GM19455 (cell line): Measurements from ENCODE around the gene CHI3L1.

Source experiments
- ATAC-seq: cut with Tn5 transposase; IDR thresholded peaks from one replicate; pipeline ENCODE4 v1.9.1; 2021; ENCODE audit not compliant: unreplicated experiment

CHI3L1 gene

DNA sequence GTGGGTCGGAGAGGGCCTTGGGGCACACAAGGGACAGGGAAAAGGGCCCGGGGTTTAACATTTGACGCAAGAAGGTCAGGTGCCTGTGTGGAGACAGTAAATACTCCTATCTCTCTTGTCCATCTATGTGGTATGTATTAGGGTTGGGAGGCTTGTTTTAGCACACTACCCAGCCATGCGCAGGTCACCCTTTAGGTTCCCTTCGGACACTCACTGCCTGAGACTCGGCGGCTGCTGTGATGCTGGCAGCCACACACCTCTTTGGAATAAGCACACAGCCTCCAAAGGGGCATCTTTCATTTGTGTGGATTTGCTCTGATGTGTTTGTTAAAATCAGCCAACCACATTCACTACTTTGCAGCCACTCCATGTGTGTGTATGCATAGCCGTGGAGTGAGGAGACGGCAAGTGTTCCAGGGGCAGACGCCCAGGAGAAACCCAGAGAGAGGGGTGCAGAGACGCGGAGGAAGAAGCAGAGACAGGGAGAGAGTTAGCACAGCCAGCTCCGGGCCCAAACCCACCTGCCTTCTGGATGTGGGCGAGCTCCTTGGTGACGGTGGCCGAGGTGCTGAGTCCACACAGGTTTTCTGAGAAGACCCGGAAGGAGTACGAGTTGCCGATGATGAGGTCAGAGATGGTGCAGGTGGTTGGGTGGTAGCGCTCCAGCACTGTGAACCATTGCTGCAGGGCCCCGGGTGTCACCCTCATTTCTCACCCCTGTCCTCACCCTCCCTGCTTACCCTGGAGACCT lies 16.6 kb downstream of the CHI3L1 start:
- ATAC-seq, result no peak

DNA sequence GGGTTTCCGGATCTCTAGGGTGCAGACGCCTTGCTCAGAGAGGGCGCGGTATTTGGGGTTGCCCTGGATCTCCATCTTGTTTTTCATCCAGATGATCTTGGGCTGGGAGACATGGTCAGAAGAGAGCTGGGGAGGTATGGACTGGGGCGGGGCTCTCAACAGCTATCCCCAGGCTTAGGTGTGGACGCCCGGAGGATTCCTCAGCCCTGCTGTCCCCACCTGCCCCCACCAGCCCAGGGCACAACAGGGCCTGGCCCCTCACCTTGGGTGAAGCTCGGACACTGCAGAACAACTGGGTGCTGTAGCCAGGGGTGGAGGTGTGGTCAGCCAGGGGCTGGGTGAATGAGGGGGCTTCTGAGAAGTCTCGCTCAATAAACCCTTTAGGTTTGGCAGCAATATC lies 17.5 kb downstream of the CHI3L1 start:
- ATAC-seq, result no peak

DNA sequence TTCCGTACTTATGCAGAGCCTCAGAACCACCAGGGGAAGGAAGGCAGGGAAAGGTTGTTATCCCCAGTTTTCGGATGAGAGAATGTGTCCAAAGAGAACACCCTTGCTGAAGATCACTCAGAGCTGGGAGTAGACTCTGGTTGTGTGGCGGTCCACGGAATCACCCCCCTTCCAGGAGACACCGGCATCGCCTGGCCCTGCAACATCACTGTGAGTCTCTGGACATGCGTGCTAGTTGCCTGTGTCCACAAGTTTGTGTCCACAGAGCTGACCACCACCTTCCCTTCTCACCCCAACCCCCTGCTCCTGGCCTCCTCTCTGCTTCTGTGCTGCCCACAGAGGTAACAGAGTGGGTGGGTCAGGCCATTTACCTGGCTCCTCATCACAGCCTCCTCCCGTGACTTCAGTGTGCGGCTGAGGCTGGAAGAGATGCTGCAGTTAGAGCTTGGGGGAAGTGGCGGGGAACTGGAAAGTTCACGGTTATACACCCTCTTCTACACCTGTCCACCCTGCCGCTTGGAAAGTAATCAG lies 18.2 kb downstream of the CHI3L1 start:
- no peak for ATAC-seq

DNA sequence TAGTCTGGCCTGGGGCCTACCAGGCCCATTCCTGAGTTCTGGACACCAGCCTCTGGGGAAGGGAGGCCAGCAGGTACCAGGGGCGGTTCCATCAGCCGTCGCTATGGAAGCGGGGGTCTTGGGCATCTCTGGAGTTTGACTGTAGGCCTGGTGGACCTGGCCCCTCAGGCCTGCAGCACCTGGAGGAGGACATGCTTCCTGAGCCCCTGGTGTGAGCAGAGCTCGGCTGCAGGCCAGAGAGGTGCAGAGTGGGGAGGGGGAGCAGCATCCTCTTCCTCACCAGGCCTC lies 18.6 kb downstream of the CHI3L1 start:
- ATAC-seq, result no peak

DNA sequence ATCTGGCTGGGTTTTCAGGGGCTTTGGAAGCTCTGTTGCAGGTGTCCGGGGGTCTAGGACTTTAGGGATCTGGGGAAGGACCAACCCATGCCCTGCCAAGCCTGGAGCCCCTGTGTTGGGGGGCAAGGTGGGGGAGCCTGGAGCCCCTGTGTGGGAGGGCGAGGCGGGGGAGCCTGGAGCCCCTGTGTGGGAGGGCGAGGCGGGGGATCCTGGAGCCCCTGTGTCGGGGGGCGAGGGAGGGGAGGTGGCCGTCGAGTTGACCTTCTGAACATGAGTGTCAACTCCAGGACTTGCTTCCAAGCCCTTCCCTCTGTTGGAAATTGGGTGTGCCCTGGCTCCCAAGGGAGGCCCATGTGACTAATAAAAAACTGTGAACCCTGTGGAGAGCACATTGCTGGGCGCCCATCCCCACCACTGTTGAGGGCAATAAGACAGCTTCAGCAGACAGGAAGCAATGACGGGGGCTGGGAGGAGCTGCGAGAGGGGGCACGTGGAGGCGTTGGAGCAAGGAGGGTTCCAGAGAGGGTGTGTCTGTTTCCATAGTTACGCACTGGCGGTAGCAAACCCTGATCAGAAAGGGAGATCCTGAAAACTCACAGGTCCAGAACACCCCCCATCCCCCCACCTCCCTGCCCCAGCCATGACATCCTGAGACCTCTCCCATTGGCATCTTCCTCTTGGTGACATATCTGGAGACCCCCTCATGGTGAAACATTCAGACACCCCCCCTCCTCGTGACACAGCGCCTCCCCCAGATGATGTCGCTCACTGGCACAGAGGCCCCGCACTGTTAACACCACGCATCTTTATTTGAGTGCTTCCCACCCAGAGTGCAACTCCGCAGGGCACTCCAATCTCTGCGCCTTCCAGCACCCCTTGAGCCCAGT lies 19.2 kb downstream of the CHI3L1 start:
- no peak for ATAC-seq

DNA sequence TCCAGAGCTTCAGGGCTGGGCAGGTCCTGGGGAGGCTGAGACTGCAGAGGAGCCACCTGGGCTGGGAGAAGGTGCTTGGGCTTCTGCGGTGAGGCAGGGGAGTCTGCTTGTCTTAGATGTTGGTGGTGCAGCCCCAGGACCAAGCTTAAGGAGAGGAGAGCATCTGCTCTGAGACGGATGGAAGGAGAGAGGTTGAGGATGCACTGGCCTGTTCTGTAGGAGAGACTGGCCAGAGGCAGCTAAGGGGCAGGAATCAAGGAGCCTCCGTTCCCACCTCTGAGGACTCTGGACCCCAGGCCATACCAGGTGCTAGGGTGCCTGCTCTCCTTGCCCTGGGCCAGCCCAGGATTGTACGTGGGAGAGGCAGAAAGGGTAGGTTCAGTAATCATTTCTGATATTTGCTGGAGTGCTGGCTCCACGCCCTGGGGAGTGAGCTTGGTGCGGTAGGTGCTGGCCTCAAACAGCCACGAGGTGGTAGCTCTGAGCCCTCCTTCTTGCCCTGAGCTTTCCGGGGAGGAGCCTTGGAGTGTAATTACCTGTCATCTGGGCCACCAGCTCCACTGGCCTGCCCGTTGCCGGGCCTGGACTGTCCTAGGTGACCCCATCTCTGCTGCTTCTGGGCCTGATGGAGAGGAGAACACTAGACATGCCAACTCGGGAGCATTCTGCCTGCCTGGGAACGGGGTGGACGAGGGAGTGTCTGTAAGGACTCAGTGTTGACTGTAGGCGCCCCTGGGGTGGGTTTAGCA lies 20.1 kb downstream of the CHI3L1 start:
- ATAC-seq, result no peak

DNA sequence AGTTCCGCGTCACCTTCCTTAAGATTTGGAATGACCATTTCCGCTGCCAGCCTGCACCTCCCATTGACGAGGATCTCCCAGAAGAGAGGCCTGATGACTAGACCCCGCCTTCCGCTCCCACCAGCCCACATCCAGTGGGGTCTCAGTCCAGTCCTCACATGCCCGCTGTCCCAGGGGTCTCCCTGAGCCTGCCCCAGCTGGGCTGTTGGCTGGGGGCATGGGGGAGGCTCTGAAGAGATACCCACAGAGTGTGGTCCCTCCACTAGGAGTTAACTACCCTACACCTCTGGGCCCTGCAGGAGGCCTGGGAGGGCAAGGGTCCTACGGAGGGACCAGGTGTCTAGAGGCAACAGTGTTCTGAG lies 20.7 kb downstream of the CHI3L1 start:
- no peak for ATAC-seq

DNA sequence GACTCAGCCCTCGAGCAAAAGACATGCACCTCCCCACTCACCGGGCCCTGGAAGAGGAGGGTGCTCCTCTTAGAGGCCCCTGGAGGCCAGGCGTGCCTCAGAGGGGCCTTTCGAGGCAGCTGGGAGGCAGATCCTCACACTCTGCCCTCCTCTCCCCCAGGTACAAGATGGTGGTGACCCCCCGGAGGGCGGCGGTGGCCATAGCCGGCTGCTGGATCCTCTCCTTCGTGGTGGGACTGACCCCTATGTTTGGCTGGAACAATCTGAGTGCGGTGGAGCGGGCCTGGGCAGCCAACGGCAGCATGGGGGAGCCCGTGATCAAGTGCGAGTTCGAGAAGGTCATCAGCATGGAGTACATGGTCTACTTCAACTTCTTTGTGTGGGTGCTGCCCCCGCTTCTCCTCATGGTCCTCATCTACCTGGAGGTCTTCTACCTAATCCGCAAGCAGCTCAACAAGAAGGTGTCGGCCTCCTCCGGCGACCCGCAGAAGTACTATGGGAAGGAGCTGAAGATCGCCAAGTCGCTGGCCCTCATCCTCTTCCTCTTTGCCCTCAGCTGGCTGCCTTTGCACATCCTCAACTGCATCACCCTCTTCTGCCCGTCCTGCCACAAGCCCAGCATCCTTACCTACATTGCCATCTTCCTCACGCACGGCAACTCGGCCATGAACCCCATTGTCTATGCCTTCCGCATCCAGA lies 21.3 kb downstream of the CHI3L1 start:
- no peak for ATAC-seq

DNA sequence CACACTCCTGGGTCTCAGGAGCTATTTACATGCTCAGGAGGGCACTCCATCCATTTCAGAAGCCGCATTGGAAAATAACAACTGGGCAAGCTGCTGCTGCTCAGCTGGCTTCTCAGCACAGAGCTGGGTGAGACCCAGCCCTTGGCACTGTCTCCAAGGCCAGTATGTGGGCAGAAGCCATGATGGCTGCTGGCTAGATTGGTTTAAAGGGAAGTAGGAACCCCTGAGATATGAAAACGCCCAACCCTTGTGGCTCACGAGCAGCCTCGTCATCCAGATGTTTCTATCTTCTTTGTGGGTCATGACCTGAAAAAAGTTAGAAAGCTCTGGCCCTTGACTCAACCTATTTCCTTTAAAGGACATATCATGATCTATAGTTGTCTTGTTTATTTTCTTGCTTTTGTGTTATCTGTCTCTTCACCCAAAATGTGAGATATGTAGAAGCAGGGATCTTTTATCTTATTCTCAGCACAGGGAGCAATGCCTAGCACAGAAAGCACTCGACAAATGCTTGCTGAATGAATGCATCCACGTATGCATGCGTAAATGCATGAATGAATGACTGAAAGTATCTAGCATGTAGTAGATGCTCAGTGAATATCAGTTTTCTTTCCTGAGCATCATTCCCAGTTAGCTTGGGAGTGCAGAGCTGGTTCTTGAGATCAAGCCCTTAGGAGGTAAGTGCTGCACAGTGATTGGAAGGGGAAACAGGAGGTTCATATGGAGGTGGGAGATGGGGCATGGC lies 22.4 kb downstream of the CHI3L1 start:
- no peak for ATAC-seq

DNA sequence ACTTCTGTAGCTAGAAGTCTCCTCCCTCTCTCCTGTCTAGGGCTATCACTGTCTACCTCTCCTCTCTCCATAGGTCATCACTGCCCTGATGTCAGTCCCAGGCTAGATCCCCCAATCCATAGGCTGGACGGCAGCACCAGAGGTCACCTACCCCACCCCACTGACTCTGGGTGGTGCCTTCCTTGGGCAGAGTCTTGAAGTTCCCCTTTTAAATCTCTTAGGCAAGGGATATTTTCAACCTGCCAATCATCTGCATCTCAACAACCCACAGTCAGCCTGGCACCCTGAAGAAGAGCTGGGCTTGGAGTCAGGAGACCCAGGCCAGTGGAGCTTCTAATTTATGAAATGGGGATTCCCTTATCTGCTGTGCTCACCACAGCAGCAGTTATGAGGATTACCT lies 24.1 kb downstream of the CHI3L1 start:
- ATAC-seq, result no peak

DNA sequence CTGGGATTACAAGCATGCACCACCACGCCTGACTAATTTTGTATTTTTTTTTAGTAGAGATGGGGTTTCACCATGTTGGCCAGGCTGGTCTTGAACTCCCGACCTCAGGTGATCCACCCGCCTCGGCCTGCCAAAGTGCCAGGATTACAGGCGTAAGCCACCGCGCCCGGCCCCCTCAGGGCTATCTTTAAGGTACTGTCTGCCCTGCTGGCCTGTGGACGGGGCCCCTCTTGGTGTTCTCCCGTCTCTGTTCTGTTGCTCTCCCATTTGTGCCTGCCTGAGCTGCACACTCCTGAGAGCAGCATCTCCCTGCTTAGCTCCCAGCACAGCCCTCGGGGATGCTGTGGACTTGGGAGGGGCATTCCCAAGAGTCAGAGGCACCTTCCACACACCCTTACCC lies 24.8 kb downstream of the CHI3L1 start:
- ATAC-seq, result no peak

DNA sequence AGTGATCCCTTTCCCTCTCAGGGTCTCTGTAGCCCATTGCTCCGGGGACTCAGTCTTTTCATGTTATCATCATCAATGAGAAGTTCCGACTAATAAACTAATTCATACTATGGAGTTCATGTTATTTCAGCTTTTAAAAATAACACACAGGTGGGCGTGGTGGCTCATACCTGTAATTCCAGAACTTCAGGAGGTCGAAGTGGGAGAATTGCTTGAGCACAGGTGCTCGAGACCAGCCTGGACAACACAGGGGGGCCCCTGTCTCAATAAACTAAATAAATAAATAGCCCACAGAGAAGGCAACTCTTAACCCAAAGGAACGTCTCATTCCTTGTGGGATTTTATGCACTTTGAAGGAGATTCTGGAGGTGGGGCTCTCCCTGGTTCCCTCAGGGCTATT lies 25.3 kb downstream of the CHI3L1 start:
- no peak for ATAC-seq

DNA sequence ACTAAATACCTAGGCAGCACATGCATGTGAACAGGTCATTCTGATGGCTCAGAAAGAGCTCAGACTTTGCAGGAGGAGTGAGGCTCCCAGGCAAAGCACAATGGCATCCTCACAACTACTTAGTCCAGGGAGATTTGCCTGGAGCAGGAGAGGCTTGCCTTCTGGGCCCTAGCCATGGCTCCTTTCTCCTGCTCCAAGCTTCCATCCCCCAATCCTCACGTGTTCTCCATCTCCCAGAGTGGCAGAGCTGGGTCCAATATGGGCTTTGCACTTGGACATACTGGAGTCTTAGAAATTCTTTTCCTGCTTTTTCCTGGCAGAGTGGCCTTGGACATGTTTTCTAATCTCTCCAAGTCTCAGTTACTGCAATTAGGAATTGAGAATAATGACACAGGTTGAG lies 26.7 kb downstream of the CHI3L1 start:
- no peak for ATAC-seq

DNA sequence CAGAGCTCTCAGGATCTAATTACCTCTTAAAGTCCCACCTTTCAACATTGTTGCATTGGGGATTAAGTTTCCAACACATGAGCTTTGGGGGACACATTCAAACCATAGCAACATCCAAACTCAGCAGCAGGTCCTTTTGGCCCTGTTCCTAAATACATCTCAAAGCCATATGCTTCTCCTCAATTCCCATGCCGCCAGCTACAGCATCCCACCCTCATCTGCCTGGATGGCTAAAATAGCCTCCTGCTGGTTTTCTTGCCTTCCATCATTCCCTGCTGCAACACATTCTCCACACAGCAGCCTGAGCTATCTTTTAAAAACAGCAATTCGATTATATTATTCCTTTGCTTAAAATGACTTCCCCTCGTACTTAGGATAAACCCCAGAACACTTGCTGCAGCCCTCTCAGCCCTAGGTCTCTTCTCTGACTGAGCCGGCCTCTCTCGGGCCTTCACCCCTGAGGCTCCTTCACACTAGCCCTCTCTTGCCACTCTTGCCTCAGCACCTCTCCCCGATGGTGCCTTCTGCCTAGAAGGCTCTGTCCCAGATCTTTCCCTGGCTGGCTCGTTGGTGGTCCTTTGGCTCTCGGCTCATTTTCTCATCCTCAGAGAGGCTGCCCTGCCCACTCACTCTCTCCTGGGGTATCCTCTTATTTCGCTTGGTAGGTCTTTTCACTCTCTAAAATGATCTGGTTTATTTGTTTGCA lies 27.4 kb downstream of the CHI3L1 start:
- no peak for ATAC-seq

DNA sequence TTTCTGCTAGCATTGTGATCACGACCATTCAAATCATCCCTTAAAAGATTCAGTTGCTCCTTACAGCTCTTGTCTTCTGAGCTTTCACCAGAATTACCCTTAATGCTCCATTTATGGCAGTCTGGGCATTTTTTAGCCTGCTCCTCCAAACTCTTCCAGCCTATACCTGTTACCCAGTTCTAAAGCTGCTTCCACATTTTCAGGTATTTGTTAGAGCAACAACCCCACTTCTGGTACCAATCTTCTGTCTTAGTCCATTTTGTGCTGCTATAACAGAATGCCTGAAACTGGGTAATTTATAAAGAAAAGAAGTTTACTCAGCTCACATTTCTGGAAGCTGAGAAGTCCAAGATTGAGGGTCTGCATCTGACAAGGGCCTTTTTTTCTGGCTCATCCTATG lies 28.1 kb downstream of the CHI3L1 start:
- no peak for ATAC-seq

DNA sequence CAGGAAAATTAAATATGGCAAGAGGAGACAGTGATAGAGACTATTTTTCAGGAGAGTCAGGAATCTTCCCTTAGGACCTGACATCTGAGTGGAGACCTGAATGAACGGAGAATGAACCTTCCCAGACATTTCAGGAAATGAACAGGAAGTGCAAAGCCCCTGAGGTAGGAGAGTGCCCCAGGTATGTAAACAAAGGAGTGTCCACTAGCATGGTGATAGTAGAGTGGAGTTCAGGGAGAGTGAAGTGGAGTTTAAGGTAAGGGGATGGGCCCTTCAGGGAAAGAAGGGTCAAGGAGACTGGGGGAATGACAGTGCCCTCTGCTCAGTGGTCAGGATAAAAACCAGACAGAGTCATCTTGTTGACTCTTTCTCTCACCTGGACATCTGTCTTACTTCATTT lies 30.2 kb downstream of the CHI3L1 start:
- ATAC-seq, result no peak

DNA sequence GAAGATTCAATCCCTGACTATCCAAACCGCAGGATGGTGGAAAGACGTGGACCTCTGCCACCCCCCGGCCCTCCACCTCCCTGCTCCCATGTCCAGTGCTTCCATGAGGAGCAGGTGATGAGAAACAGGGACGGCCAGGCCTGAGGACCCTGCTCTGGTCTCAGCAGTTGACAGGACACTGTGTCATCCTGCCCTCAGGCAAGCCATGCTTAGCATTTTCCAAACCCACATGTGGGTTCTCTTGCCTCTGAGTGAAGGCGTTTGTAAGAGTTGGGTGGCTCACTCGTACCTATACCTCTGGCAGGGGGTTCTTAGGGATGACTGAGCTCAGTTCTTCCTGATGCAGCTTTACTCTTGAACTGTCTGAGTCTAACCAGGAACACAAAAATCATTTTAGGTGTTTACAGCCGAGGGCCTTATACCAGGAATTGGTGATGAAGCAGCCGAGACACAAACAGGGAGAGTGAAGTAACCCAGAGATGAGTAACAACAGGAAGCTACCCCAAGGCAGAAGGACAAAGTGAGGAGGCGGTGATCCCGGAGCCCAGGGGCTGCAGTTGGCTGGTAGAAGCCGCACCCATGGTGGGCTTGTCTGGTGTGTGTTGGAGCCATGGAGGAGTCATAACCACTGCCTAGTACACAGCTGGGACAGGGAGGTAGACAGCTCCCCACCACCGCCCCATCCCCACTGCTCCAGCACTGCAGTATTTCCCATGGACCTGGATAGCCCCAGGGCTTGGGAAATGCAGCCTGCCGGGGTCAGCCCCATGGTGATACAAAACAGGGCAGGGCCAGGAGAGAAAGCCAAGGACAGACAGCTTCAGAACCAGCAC lies 32.3 kb downstream of the CHI3L1 start:
- ATAC-seq, result no peak

DNA sequence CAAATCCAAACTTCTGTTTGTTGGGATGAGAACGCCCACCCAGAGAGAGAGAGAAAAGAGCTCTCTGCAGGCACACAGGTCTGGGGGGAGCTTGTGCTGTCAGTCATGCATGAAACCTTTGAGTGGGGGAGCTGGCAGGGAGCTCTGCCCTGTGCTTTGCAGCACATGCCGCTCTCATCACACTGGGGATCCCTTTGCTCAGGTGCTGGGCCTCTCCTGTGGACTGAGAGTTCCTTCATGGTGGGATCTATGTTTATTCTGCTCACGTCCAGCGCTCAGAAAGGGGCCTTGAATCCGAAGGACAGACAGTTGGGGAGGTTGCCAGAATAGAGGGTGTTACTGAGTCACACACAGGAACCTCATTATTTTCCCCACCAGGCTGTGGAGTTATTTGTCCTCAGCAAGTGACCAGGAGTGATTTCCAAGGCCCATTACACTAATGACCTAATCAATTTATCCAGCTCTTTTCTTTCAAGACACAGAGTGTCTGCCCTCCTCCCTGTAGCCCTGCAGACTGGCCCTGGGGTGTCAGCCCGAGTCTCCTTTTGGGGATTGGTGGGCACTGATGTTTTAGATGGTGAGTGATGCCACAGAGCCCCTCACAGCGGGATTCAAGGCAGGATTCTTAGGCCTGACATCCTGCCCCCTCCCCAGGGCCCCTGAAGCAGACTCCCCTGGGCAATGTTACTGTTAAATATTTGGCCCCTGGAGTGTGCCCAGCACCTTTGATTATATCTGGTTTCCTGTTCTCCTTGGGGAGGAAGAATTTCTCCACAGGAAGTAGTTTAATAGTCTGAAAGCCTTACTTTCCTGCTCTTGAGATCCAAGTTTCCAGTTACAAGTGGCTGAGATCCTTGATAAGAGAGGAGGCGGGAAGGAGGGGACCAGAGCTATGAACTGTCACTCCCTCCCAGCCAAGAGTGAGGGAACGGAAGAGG lies 33.2 kb downstream of the CHI3L1 start:
- ATAC-seq, result no peak
